Measurements from ENCODE around the gene RFLNA. TPM values are rescaled to one million over a fixed set of nuclear protein-coding genes. Genes with fewer than 3 reads are reported as not detected.

Gene RFLNA
- total RNA-seq, 1 experiment from 2014 or later, result 5.4 TPM

DNA sequence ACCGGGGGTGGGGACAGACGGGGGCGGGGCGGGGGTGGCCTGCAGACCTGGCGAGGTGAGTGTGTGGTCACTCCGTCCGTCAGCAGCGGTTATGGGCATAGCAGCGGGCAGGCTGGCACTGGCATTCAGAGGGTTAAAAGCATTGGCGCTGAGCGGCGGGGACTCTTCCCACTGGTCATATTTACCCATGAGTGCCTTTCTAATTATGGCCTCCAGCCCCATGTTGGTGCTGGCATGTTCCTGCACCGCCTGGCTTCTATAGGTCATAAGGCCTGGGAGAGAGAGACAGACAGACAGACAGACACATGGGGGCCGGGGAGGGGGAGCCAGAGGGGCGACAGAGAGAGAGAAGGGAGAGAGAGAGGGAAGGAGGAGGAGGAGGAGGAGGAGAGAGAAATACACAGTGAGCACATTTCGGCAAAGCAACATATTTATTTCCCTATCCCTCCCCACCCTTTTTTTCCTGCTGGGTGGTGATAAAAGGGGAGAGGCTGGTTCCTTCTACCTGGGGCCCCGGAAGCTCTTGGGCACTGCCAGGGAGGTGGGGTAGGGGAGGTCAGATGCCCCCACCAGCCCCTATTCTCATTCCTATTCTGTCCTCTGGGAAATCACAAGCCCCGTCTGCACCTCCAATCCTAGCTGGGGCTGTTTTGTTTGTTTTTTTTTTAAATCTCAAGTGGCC is 32.6 kb downstream of the RFLNA start:
- DNase-seq (ENCODE audit: low read depth, low spot score), result no peak
- H3K4me1 ChIP-seq (ENCODE audit: control insufficient read depth, insufficient read depth, low read length), result 0 out of 2 replicates have a peak, but pooled peaks cover 3% of the 10 kb centered on the region
- POLR2A ChIA-PET, result no interaction called here
- CTCF ChIA-PET, result no interaction called here
- in situ Hi-C loops (cut with HindIII; ENCODE audit: low pct_unique_long_range_greater_than_20kb, low sequenced_read_pairs) (no loop called here), intact Hi-C loops (cut with micrococcal nuclease; ENCODE audit: unreplicated experiment) (no loop called here)
- no peaks in the 10 kb centered on the region for H3K27me3 ChIP-seq (ENCODE audit: control insufficient read depth, insufficient read depth, low read length)
- no TSS peak for BruUV-seq (replicated peaks)
- ATAC-seq, result no peak
- peaks cover 9% of the 10 kb centered on the region for H3K36me3 ChIP-seq (ENCODE audit: control insufficient read depth, insufficient read depth, low read length)
- TF ChIP-seq TCF7L2 (IDR thresholded peaks at IDR 0.05; ENCODE audit: low read depth, low read length), result no peak
- TF ChIP-seq, protein P1, sequence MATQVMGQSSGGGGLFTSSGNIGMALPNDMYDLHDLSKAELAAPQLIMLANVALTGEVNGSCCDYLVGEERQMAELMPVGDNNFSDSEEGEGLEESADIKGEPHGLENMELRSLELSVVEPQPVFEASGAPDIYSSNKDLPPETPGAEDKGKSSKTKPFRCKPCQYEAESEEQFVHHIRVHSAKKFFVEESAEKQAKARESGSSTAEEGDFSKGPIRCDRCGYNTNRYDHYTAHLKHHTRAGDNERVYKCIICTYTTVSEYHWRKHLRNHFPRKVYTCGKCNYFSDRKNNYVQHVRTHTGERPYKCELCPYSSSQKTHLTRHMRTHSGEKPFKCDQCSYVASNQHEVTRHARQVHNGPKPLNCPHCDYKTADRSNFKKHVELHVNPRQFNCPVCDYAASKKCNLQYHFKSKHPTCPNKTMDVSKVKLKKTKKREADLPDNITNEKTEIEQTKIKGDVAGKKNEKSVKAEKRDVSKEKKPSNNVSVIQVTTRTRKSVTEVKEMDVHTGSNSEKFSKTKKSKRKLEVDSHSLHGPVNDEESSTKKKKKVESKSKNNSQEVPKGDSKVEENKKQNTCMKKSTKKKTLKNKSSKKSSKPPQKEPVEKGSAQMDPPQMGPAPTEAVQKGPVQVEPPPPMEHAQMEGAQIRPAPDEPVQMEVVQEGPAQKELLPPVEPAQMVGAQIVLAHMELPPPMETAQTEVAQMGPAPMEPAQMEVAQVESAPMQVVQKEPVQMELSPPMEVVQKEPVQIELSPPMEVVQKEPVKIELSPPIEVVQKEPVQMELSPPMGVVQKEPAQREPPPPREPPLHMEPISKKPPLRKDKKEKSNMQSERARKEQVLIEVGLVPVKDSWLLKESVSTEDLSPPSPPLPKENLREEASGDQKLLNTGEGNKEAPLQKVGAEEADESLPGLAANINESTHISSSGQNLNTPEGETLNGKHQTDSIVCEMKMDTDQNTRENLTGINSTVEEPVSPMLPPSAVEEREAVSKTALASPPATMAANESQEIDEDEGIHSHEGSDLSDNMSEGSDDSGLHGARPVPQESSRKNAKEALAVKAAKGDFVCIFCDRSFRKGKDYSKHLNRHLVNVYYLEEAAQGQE (IDR thresholded peaks at IDR 0.05; ENCODE audit: insufficient read depth in 1 of 2, low read depth in 2 of 2, low read length in 1 of 2), result no peak
- TF ChIP-seq, protein P2, sequence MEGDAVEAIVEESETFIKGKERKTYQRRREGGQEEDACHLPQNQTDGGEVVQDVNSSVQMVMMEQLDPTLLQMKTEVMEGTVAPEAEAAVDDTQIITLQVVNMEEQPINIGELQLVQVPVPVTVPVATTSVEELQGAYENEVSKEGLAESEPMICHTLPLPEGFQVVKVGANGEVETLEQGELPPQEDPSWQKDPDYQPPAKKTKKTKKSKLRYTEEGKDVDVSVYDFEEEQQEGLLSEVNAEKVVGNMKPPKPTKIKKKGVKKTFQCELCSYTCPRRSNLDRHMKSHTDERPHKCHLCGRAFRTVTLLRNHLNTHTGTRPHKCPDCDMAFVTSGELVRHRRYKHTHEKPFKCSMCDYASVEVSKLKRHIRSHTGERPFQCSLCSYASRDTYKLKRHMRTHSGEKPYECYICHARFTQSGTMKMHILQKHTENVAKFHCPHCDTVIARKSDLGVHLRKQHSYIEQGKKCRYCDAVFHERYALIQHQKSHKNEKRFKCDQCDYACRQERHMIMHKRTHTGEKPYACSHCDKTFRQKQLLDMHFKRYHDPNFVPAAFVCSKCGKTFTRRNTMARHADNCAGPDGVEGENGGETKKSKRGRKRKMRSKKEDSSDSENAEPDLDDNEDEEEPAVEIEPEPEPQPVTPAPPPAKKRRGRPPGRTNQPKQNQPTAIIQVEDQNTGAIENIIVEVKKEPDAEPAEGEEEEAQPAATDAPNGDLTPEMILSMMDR (IDR thresholded peaks at IDR 0.05), result no peak
- TF ChIP-seq SIN3A (IDR thresholded peaks at IDR 0.05; ENCODE audit: borderline replicate concordance, insufficient read depth, low read depth, low read length), result no peak
- no peak for TF ChIP-seq POLR2AphosphoS5 (IDR thresholded peaks at IDR 0.05; ENCODE audit: low read depth, low read length)
- H3K9me3 ChIP-seq (ENCODE audit: control insufficient read depth, insufficient read depth, low read depth, low read length), result peaks cover 6% of the 10 kb centered on the region; the same call in 1 of the 2 replicates
- no peak overlapping the region for H3K4me3 ChIP-seq (ENCODE audit: low read depth in 2 of 2, low read length in 2 of 2)
- no peak overlapping the region for H3K27ac ChIP-seq (ENCODE audit: low read length)

DNA sequence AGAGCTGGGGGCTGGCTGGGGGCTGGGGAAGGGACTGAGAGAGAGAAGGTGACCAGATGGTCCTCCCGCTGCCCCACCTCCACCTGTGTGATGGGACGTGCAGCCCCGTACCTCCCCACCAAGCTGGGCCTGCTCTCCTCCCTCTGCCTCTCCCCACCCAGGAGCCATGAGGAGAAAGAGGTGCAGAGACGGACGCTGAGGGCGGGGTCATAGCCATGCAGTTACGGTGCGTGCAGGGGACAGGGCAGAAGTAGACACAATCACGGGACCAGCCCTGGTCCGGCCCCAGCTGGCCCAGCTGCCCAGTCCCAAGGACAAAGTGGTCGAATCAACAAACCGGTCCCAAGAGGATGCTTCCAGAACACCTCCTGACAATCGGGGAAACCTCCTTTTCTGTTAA is 33.2 kb downstream of the RFLNA start:
- no peak overlapping the region for H3K27ac ChIP-seq (ENCODE audit: low read length)
- TF ChIP-seq POLR2AphosphoS5 (IDR thresholded peaks at IDR 0.05; ENCODE audit: low read depth, low read length), result no peak
- TF ChIP-seq TCF7L2 (IDR thresholded peaks at IDR 0.05; ENCODE audit: low read depth, low read length), result no peak
- TF ChIP-seq, protein P1 (IDR thresholded peaks at IDR 0.05; ENCODE audit: insufficient read depth in 1 of 2, low read depth in 2 of 2, low read length in 1 of 2), result no peak
- TF ChIP-seq, protein P2 (IDR thresholded peaks at IDR 0.05), result no peak
- no peak for TF ChIP-seq SIN3A (IDR thresholded peaks at IDR 0.05; ENCODE audit: borderline replicate concordance, insufficient read depth, low read depth, low read length)
- intact Hi-C loops (cut with micrococcal nuclease; ENCODE audit: unreplicated experiment) (no loop called here), in situ Hi-C loops (cut with HindIII; ENCODE audit: low pct_unique_long_range_greater_than_20kb, low sequenced_read_pairs) (no loop called here)
- no peak for ATAC-seq
- POLR2A ChIA-PET, result no interaction called here
- H3K4me1 ChIP-seq (ENCODE audit: control insufficient read depth, insufficient read depth, low read length), result 0 out of 2 replicates have a peak, but pooled peaks cover 3% of the 10 kb centered on the region
- peaks cover 9% of the 10 kb centered on the region for H3K36me3 ChIP-seq (ENCODE audit: control insufficient read depth, insufficient read depth, low read length)
- no peak for DNase-seq (ENCODE audit: low read depth, low spot score)
- no peak overlapping the region for H3K4me3 ChIP-seq (ENCODE audit: low read depth in 2 of 2, low read length in 2 of 2)
- CTCF ChIA-PET, result no interaction called here
- no peaks in the 10 kb centered on the region for H3K27me3 ChIP-seq (ENCODE audit: control insufficient read depth, insufficient read depth, low read length)
- H3K9me3 ChIP-seq (ENCODE audit: control insufficient read depth, insufficient read depth, low read depth, low read length), result peaks cover 6% of the 10 kb centered on the region; the same call in 1 of the 2 replicates
- BruUV-seq (replicated peaks), result TSS peak; percentile 32
